ENCODE measurements around the gene ACADL. TPM values are rescaled to one million over a fixed set of nuclear protein-coding genes. Genes with fewer than 3 reads are reported as not detected.

The ACADL gene
- total RNA-seq, 1 experiment from 2014 or later: not detected

DNA sequence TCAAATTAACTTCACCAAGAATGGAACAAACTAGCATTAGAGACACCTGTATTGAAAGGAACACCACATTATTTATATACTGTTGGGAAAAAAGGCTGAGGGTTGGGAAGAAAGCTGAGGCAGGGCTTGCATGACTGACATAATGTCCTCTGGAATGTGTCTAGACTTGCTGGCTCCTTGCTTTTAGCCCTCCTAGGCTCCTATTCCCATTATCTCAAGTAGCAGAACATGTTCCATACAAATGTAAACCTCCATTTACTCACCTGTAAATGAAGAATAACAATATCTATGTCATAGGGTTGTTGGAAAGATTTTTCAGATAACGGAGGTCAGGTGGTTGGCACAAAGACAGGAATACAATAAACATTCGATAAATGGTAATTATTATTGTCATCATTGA, 976 bp upstream of the ACADL start:
- Histone ChIP-seq H3K4me3 (replicated peaks in 1 of 2; ENCODE audit: low read depth in 1 of 2, low read length in 2 of 2) (no peak overlapping the region), H3K79me2 (ENCODE audit: insufficient read depth, low read length) (no peaks in the 10 kb centered on the region), H3K9me3 (ENCODE audit: control insufficient read depth in 1 of 2, insufficient read depth in 1 of 2, low read depth in 1 of 2, low read length in 2 of 2) (no peaks in the 10 kb centered on the region), H3K4me2 (ENCODE audit: low read length) (no peak overlapping the region), H3K9me2 (ENCODE audit: insufficient read depth) (no peaks in the 10 kb centered on the region), H2AFZ (ENCODE audit: low read depth, low read length, poor library complexity, severe bottlenecking) (peak overlapping the region; percentile 35), H3K9ac (ENCODE audit: low read length) (no peak overlapping the region), H3K27ac (ENCODE audit: low read depth, low read length) (no peak overlapping the region), H3K4me1 (ENCODE audit: control insufficient read depth in 1 of 2, insufficient read depth in 2 of 2, low read length in 2 of 2) (no peaks in the 10 kb centered on the region), H4K20me1 (ENCODE audit: insufficient read depth) (no peaks in the 10 kb centered on the region), H3K27me3 (ENCODE audit: insufficient read depth, low read length) (no peaks in the 10 kb centered on the region), H3K36me3 (ENCODE audit: control insufficient read depth in 1 of 2, insufficient read depth in 2 of 2, low read length in 2 of 2) (no peaks in the 10 kb centered on the region)
- no peak for TF ChIP-seq FOSL1 (IDR thresholded peaks at IDR 0.05; ENCODE audit: low read depth)
- no peak for TF ChIP-seq TCF7L2 (IDR thresholded peaks at IDR 0.05; ENCODE audit: borderline replicate concordance, extremely low read depth, insufficient read depth, insufficient read length)
- no peak for TF ChIP-seq CEBPB (IDR thresholded peaks at IDR 0.05; ENCODE audit: low read depth)
- TF ChIP-seq, protein P1, sequence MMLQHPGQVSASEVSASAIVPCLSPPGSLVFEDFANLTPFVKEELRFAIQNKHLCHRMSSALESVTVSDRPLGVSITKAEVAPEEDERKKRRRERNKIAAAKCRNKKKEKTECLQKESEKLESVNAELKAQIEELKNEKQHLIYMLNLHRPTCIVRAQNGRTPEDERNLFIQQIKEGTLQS (IDR thresholded peaks at IDR 0.05): no peak
- TF ChIP-seq EZH2 (IDR thresholded peaks at IDR 0.05): no peak
- TF ChIP-seq ZFX (IDR thresholded peaks at IDR 0.05): no peak
- TF ChIP-seq, protein P2, sequence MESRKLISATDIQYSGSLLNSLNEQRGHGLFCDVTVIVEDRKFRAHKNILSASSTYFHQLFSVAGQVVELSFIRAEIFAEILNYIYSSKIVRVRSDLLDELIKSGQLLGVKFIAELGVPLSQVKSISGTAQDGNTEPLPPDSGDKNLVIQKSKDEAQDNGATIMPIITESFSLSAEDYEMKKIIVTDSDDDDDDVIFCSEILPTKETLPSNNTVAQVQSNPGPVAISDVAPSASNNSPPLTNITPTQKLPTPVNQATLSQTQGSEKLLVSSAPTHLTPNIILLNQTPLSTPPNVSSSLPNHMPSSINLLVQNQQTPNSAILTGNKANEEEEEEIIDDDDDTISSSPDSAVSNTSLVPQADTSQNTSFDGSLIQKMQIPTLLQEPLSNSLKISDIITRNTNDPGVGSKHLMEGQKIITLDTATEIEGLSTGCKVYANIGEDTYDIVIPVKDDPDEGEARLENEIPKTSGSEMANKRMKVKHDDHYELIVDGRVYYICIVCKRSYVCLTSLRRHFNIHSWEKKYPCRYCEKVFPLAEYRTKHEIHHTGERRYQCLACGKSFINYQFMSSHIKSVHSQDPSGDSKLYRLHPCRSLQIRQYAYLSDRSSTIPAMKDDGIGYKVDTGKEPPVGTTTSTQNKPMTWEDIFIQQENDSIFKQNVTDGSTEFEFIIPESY (IDR thresholded peaks at IDR 0.05; ENCODE audit: extremely low read depth, insufficient replicate concordance, low read length): no peak
- no peak for DNase-seq (ENCODE audit: low read depth, low spot score)
- CTCF ChIA-PET: no interaction called here
- BruUV-seq (replicated peaks): no TSS peak
- POLR2A ChIA-PET: no interaction called here
- intact Hi-C loops (cut with micrococcal nuclease): no loop called here
- no peak for ATAC-seq
- RAD21 ChIA-PET (ENCODE audit: low non-redundant PET in 1 of 2, low total read pairs in 2 of 2, uncharacterized antibody in 2 of 2, unreplicated experiment in 2 of 2): no interaction called here

DNA sequence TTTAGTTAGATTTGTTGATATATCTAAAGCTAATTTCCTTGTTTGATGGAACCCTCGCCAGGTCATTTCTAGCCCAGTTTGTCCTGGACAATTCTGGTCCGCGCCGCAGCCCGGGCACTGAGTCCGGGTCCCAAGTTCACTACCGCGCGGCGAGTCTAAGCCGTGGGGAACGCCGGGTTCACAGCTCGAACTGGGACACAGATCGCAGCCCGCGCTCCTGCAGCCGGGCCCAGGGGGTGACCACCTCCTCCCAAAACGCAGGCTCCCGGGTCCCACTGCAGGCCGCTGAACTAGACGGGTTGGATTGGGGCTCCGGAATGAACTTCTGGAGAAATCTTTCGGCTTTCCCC, 681 bp downstream of the ACADL start:
- ChIA-PET RAD21 (ENCODE audit: low non-redundant PET in 1 of 2, low total read pairs in 2 of 2, uncharacterized antibody in 2 of 2, unreplicated experiment in 2 of 2) (no interaction called here), CTCF (no interaction called here), POLR2A (no interaction called here)
- H3K36me3 ChIP-seq (ENCODE audit: control insufficient read depth in 1 of 2, insufficient read depth in 2 of 2, low read length in 2 of 2): no peaks in the 10 kb centered on the region
- no peak overlapping the region for H2AFZ ChIP-seq (ENCODE audit: low read depth, low read length, poor library complexity, severe bottlenecking)
- no peaks in the 10 kb centered on the region for H3K9me2 ChIP-seq (ENCODE audit: insufficient read depth)
- no peak overlapping the region for H3K9ac ChIP-seq (ENCODE audit: low read length)
- H3K4me1 ChIP-seq (ENCODE audit: control insufficient read depth in 1 of 2, insufficient read depth in 2 of 2, low read length in 2 of 2): no peaks in the 10 kb centered on the region
- no TSS peak for BruUV-seq (replicated peaks)
- no peaks in the 10 kb centered on the region for H3K79me2 ChIP-seq (ENCODE audit: insufficient read depth, low read length)
- ATAC-seq: no peak
- no peaks in the 10 kb centered on the region for H3K27me3 ChIP-seq (ENCODE audit: insufficient read depth, low read length)
- H3K4me2 ChIP-seq (ENCODE audit: low read length): no peak overlapping the region
- DNase-seq (ENCODE audit: low read depth, low spot score): no peak
- H3K27ac ChIP-seq (ENCODE audit: low read depth, low read length): no peak overlapping the region
- no peak for TF ChIP-seq SIN3A (IDR thresholded peaks at IDR 0.05; ENCODE audit: low read depth)
- no peak for TF ChIP-seq POLR2A (IDR thresholded peaks at IDR 0.05; ENCODE audit: borderline replicate concordance, extremely low read depth, insufficient read depth, insufficient read length)
- TF ChIP-seq, protein P1 (IDR thresholded peaks at IDR 0.05): no peak
- no peak for TF ChIP-seq SP1 (IDR thresholded peaks at IDR 0.05; ENCODE audit: low read depth)
- no peak for TF ChIP-seq CEBPB (IDR thresholded peaks at IDR 0.05; ENCODE audit: low read depth)
- TF ChIP-seq FOSL1 (IDR thresholded peaks at IDR 0.05; ENCODE audit: low read depth): no peak
- TF ChIP-seq, protein P2 (IDR thresholded peaks at IDR 0.05; ENCODE audit: extremely low read depth, insufficient replicate concordance, low read length): no peak
- TF ChIP-seq CBX3 (IDR thresholded peaks at IDR 0.05; ENCODE audit: low read depth): no peak
- no peak for TF ChIP-seq RAD21 (IDR thresholded peaks at IDR 0.05; ENCODE audit: low read depth)
- no peak for TF ChIP-seq ZNF274 (IDR thresholded peaks at IDR 0.05; ENCODE audit: low read depth, low read length)
- H4K20me1 ChIP-seq (ENCODE audit: insufficient read depth): no peaks in the 10 kb centered on the region
- H3K4me3 ChIP-seq (replicated peaks in 1 of 2; ENCODE audit: low read depth in 1 of 2, low read length in 2 of 2): no peak overlapping the region
- H3K9me3 ChIP-seq (ENCODE audit: control insufficient read depth in 1 of 2, insufficient read depth in 1 of 2, low read depth in 1 of 2, low read length in 2 of 2): no peaks in the 10 kb centered on the region
- intact Hi-C loops (cut with micrococcal nuclease): no loop called here

All from HCT116 (cell line).